OCI-LY1 (cell line): ENCODE measurements around the gene ADAMTS12.

Source experiments
- H2AFZ ChIP-seq: fragments of 200-600 bp; sonication (generic), shearing (Covaris generic); 2 replicates; pipeline ENCODE4 v1.6.0; 2014; ENCODE audit warnings: antibody characterized with exemption, mild to moderate bottlenecking, low read length
- H3F3A ChIP-seq: fragments of 200-600 bp; sonication (generic), shearing (Covaris generic); 2 replicates; pipeline ENCODE4 v1.6.0; 2014; ENCODE audit warnings: mild to moderate bottlenecking, antibody characterized with exemption, low read length, moderate library complexity; ENCODE audit not compliant: insufficient read depth
- H3K27ac ChIP-seq: fragments of 200-600 bp; sonication (generic); 2 replicates; pipeline ENCODE4 v1.5.1; 2014; ENCODE audit warnings: low read length, mixed run types, mild to moderate bottlenecking, low read depth; ENCODE audit not compliant: poor library complexity, severe bottlenecking
- H3K27me3 ChIP-seq: fragments of 200-600 bp; sonication (generic); 2 replicates; pipeline ENCODE4 v1.6.0; 2014; ENCODE audit warnings: antibody characterized with exemption, mild to moderate bottlenecking, low read length, moderate library complexity; ENCODE audit not compliant: insufficient read depth
- H3K36me3 ChIP-seq: fragments of 200-600 bp; sonication (generic); 2 replicates; pipeline ENCODE4 v1.6.1; 2014; ENCODE audit warnings: mild to moderate bottlenecking, antibody characterized with exemption, low read length, moderate library complexity, mixed read lengths; ENCODE audit not compliant: insufficient read depth
- H3K4me1 ChIP-seq: fragments of 200-600 bp; sonication (generic); 2 replicates; pipeline ENCODE4 v1.5.1; 2014; ENCODE audit warnings: mild to moderate bottlenecking, low read length, moderate library complexity; ENCODE audit not compliant: insufficient read depth, severe bottlenecking
- H3K4me2 ChIP-seq: fragments of 200-600 bp; sonication (generic), shearing (Covaris generic); 2 replicates; pipeline ENCODE4 v1.6.1; 2014; ENCODE audit warnings: low read length
- H3K4me3 ChIP-seq: fragments of 200-600 bp; sonication (generic); 2 replicates; pipeline ENCODE4 v1.5.1; 2014; ENCODE audit warnings: low read length, low read depth, mild to moderate bottlenecking, mixed read lengths; ENCODE audit not compliant: poor library complexity, severe bottlenecking
- H3K79me2 ChIP-seq: fragments of 200-600 bp; shearing (Covaris generic); 2 replicates; pipeline ENCODE4 v1.6.1; 2016; ENCODE audit warnings: mixed run types, low read length, mixed read lengths; ENCODE audit not compliant: insufficient read depth
- H3K9ac ChIP-seq: fragments of 200-600 bp; sonication (generic), shearing (Covaris generic); 2 replicates; pipeline ENCODE4 v1.6.1; 2014; ENCODE audit warnings: mild to moderate bottlenecking, low read length, mixed read lengths
- H3K9me2 ChIP-seq: fragments of 200-600 bp; sonication (generic), shearing (Covaris generic); 2 replicates; pipeline ENCODE4 v1.6.1; 2014; ENCODE audit warnings: low read depth, mild to moderate bottlenecking, low read length, mixed read lengths
- H3K9me3 ChIP-seq: fragments of 200-600 bp; shearing (Covaris generic); 2 replicates; pipeline ENCODE4 v1.6.1; 2014; ENCODE audit warnings: low read length, mixed read lengths
- H4K20me1 ChIP-seq: fragments of 200-600 bp; sonication (generic), shearing (Covaris generic); 2 replicates; pipeline ENCODE4 v1.6.0; 2016; ENCODE audit warnings: mild to moderate bottlenecking, low read length; ENCODE audit not compliant: insufficient read depth
- CTCF ChIP-seq: fragments of 200-600 bp; sonication (generic), shearing (Covaris generic); IDR thresholded peaks from 2 replicates; pipeline ENCODE4 v1.5.1; 2017; ENCODE audit warnings: mild to moderate bottlenecking, antibody characterized with exemption, low read length, moderate library complexity, mixed read lengths
- EZH2 ChIP-seq: fragments of 200-600 bp; sonication (generic), shearing (Covaris generic); IDR thresholded peaks from 2 replicates; pipeline ENCODE4 v1.8.0; 2017; ENCODE audit warnings: borderline replicate concordance, mixed run types, mild to moderate bottlenecking, antibody characterized with exemption, low read length, moderate library complexity, mixed read lengths

The ADAMTS12 gene

GRCh38 chr5:33832404-33833236 lies 59.2 kb downstream of the ADAMTS12 start:
- Histone ChIP-seq H3K4me2 (no peak overlapping the region), H3K9me3 (no peaks in the 10 kb centered on the region), H3K4me1 (no peaks in the 10 kb centered on the region), H3K4me3 (no peak overlapping the region), H3K9ac (no peak overlapping the region), H3K9me2 (no peaks in the 10 kb centered on the region), H3K27ac (no peak overlapping the region), H4K20me1 (no peaks in the 10 kb centered on the region), H3K27me3 (no peaks in the 10 kb centered on the region), H3F3A (no peaks in the 10 kb centered on the region), H3K36me3 (no peaks in the 10 kb centered on the region), H3K79me2 (no peaks in the 10 kb centered on the region), H2AFZ (no peak overlapping the region)
- TF ChIP-seq EZH2 (no peak), CTCF (no peak)

DNA sequence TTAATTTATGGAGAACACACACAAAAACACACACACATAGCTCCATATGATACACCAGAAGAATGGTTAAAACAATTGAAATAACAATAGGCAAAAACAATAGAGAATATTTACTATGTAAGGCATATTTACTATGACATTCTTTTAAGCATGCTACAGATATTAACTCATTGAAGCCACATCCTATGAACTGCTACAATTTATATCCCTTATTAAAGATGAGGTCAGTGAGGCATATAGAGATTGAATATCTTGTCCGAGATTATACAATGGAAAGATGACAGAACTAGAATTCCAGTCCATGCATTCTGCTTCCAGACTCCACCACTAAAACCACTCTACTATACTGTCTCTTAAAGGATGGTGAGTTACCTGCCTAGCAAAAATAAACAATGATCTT lies 60.7 kb downstream of the ADAMTS12 start:
- Histone ChIP-seq H3K4me1 (no peaks in the 10 kb centered on the region), H3K4me2 (no peak overlapping the region), H4K20me1 (no peaks in the 10 kb centered on the region), H3K79me2 (no peaks in the 10 kb centered on the region), H3F3A (no peaks in the 10 kb centered on the region), H3K36me3 (no peaks in the 10 kb centered on the region), H3K4me3 (no peak overlapping the region), H3K27ac (no peak overlapping the region), H3K9me3 (no peaks in the 10 kb centered on the region), H3K9ac (no peak overlapping the region), H2AFZ (no peak overlapping the region), H3K9me2 (no peaks in the 10 kb centered on the region), H3K27me3 (no peaks in the 10 kb centered on the region)
- TF ChIP-seq CTCF (no peak), EZH2 (no peak)

GRCh38 chr5:33829430-33829829 lies 62.4 kb downstream of the ADAMTS12 start:
- Histone ChIP-seq H3K4me2 (no peak overlapping the region), H3K27ac (no peak overlapping the region), H3F3A (no peaks in the 10 kb centered on the region), H4K20me1 (no peaks in the 10 kb centered on the region), H3K4me1 (no peaks in the 10 kb centered on the region), H3K9me3 (no peaks in the 10 kb centered on the region), H3K9ac (no peak overlapping the region), H3K79me2 (no peaks in the 10 kb centered on the region), H2AFZ (no peak overlapping the region), H3K36me3 (no peaks in the 10 kb centered on the region), H3K4me3 (no peak overlapping the region), H3K27me3 (no peaks in the 10 kb centered on the region), H3K9me2 (no peaks in the 10 kb centered on the region)
- TF ChIP-seq EZH2: no peak
- TF ChIP-seq CTCF: no peak
